ENCODE results near the gene CLMN.

Gene CLMN

DNA sequence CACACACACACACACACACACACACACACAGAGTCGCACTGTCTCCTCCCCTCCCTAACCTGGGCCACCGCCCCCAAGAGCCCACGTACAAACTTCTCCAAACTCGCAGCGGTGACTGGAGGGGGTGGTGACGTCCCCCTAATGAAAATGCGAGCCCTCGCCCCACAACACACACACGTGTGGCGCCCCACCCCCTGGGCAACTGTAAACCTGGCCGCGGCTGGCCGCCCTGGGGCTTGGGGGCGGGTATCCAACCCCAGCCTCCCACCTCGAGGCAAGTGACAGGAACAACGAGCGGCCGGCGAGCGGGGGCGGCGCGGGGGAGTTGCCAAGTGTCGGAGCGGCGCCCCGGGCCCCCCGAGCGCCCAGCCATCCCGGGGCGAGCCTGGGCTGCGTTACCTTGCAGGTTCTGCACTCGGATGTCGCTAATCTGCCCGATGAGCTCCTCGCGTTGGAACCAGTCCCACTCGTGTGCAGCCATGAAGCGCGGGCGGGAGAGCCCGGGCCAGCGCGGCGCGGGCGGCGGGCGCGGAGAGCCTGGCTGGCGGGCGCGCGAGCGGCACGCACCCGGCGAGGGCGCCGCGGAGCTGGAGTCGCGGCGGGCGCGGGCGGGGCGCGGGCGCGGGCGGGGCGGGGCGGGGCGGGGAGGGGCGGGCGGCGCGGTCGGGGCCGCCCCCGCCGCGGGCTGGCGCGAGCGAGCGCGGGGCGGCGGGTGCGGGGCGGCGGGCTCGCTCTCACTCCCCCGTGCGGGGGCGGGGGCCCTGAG is at the start of gene CLMN:
Gene CLMN (minus strand): TSS at position 597 of the 766 bp plus-strand sequence. CDS start 116 bp downstream, at position 481.
- no peak for DNase-seq (ENCODE audit: low read depth in 3 of 3, low spot score in 1 of 3)

- DNase-seq (ENCODE audit: low read depth in 3 of 3, low spot score in 1 of 3), result no peak
Observed at GRCh38 chr14:95365401-95365800, 45.7 kb upstream of the CLMN start.

- DNase-seq (ENCODE audit: low read depth in 3 of 3, low spot score in 1 of 3), result no peak
Observed at GRCh38 chr14:95364481-95365209, 44.9 kb upstream of the CLMN start.

DNA sequence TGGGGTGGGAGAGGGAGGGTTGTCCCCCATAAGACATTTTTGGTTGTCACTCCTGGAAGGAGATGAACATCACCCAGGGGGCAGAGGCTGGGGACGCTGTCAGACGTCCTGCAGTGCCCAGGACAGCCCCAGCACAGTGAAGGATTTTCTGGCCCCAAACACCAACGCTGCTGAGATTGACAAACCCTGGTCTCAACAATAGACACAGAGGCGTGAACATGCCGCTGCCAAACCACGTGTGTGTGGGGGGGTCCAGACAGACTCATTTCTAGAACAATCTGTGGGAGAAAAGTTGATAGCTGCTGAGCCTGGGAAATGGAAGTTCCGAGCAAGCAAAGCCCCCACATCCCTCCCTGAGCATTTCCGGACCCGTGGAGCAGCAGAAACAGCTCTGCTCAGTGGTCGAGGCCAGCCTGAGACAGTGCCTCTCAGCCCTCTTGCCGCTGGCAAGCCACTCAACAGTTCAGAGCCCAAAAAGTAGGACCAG is 43.8 kb upstream of the CLMN start:
- no peak for DNase-seq (ENCODE audit: low read depth in 3 of 3, low spot score in 1 of 3)

GRCh38 chr14:95362138-95362494 is 42.4 kb upstream of the CLMN start:
- DNase-seq (ENCODE audit: low read depth in 3 of 3, low spot score in 1 of 3), result no peak

DNA sequence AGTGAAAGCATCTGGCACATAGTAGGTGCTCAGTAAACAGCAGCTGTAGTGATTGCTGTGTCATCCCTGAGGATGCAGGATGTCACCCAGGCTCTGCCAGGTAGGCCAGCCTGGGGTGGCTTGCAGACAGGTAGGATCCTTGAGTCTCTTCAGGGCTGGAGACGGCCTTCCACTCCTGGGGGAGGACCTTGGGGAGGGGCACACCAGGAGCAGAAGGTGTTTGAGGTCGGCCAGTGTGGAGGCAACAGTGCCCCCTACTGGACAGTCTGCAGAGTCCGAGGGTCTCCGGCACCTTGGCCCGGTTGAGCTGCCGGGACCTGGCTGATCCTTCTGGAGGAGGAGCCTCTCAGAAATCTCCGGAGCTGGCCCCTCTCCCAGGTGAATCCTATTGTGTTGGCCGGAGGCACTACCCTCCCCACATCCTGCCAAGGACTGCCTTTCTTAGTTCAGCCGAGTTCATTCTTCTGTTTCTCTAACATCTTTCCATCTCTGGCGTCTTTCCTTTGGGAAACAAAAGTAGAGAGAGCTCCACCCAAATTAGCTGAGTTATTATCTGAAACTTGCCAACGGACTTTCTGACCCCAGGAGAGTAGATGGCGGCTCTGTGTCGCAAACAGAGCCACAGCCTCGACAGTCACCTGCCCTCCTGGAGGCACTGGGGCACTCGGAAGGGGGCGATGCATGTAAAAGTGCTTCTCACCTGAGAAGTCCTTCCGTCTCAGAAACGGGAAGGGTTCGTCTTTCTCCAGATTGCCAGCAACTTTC is 41.8 kb upstream of the CLMN start:
- DNase-seq (ENCODE audit: low read depth in 3 of 3, low spot score in 1 of 3), result peak in 1 of 3 donors; percentile 16

DNA sequence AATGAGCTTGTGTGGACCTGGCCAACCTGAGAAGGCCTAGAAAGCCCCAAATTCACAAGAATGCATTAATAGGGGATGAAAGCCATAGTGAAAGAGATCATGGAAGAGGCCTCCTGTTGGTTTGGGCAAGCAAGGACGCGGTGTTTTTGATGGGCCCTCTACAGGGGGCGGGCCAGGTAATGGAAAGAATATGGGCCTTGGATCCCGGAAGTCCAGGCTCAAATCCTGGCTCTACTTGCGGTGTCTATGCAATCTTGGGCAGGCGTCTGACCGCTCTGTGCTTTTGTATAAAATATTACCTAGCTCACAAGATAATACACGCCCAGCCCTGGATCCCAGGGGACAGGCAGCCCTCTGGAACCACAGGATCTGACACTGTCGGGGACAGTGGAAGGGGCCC is 41.1 kb upstream of the CLMN start:
- no peak for DNase-seq (ENCODE audit: low read depth in 3 of 3, low spot score in 1 of 3)

DNA sequence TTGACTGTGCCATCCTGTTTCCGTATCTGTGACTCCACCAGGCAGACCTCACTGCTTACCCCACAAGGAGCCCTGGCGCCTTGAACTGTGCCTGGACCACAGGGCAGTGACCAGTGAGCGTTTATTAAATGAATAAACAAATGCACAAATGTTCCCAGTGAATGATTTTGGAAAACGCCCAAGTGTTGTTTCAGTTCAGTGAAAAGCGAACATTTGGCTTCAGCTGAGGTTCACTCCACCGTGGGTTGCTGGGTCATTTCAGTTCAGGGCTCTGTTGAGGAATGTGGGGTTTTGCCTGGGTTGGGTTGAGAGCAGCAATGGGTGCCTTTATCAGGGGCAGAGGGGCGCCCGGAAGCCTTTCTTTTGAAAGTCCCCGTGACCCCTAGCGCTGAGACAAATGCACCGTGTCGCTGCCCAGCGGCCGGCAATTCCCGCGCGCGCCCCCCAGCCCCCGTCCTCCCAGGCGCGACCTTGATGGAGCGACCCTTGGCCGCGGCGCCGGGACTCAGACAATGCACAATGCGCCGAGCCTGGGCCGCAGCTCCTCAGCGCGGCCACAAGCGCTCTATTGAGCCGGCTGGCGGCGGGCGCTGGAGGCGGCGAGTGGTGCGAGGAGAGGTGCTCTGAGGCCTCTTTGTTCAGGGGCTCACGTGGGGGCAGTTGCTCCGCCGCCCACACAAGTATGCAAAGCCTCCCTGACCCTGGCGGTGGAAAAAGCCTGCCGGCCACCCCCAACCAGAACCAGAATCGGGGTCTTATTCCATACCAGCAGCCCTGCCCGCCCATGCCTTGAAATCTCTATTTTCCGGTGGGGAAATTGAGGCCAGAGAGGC is 40.5 kb upstream of the CLMN start:
- DNase-seq (ENCODE audit: low read depth in 3 of 3, low spot score in 1 of 3), result no peak

- DNase-seq (ENCODE audit: low read depth in 3 of 3, low spot score in 1 of 3), result no peak
Observed at GRCh38 chr14:95356245-95356869, 36.6 kb upstream of the CLMN start.

DNA sequence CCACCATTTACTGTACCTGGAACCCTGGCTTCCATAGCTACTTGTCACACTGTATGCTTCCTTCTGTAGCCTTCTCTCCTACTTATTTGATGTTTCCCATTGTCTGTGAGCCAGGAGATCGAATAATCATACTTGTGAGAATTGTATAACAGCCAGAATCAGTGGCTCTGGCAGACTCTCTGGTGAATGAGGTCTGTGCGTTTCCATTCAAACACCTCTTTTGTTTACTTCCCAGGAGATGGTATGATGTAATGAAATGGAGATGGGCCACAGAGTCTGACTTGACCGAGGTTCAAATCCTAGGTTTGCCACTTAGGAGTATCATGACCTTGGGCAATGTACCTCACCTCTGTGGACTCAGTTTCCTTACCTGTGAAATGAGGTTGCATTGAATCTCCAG is 35.7 kb upstream of the CLMN start:
- no peak for DNase-seq (ENCODE audit: low read depth in 3 of 3, low spot score in 1 of 3)

GRCh38 chr14:95354834-95355233 is 35.1 kb upstream of the CLMN start:
- DNase-seq (ENCODE audit: low read depth in 3 of 3, low spot score in 1 of 3), result no peak

GRCh38 chr14:95353664-95354063 is 34.0 kb upstream of the CLMN start:
- DNase-seq (ENCODE audit: low read depth in 3 of 3, low spot score in 1 of 3), result no peak

GRCh38 chr14:95353007-95353406 is 33.3 kb upstream of the CLMN start:
- DNase-seq (ENCODE audit: low read depth in 3 of 3, low spot score in 1 of 3), result no peak

DNA sequence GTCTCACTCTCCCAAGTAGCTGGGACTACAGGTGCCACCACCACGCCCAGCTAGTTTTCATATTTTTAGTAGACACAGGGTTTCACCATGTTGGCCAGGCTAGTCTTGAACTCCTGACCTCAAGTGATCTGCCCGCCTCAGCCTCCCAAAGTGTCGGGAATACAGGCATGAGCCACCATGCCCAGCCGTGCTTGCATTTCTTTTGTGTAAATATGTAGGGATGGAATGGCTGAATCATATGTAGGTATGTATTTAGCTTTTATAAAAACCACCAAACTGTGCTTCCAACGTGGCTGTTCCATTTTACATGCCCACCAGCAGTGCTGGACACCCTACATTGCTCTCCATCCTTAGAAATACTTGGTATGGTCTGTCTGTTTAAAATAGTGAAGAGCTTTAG is 32.8 kb upstream of the CLMN start:
- no peak for DNase-seq (ENCODE audit: low read depth in 3 of 3, low spot score in 1 of 3)

DNA sequence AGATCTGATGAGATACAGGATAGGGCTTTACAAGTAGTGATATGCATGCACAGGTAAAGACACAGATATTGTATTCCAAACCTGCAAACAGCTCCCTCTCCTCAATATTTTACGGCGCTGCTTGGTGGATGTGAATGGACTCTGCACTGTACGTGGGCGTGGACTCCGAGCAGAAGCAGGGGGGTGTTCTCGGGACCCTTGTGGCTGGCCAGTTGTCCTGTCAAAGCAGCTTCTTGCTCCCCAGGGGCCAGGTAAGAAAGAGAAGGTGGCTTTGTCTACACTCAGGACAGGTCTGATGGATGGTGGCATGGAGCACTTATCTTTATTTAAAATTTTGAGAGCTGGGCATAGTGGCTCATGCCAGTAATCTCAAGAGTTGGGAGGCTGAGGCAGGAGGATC is 29.5 kb upstream of the CLMN start:
- DNase-seq (ENCODE audit: low read depth in 3 of 3, low spot score in 1 of 3), result no peak

GRCh38 chr14:95348395-95349080 is 28.8 kb upstream of the CLMN start:
- DNase-seq (ENCODE audit: low read depth in 3 of 3, low spot score in 1 of 3), result no peak

GRCh38 chr14:95346820-95347219 is 27.1 kb upstream of the CLMN start:
- DNase-seq (ENCODE audit: low read depth in 3 of 3, low spot score in 1 of 3), result no peak

DNA sequence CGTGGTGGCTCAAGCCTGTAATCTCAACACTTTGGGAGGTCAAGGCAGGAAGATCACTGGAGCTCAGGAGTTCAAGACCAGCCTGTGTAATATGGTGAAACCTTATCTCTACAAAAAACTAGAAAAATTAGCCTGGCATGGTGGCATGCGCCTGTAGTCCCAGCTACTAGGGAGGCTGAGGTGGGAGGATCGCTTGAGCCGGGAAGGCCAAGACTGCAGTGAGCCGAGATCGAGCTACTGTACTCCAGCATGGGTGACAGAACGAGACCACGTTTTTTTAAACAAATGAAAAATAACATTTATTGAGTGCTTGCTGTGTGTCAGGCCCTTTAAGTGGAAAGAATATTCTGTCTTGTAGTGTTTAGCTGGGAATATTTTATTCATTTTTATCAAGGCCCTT is 26.6 kb upstream of the CLMN start:
- DNase-seq (ENCODE audit: low read depth in 3 of 3, low spot score in 1 of 3), result no peak

DNA sequence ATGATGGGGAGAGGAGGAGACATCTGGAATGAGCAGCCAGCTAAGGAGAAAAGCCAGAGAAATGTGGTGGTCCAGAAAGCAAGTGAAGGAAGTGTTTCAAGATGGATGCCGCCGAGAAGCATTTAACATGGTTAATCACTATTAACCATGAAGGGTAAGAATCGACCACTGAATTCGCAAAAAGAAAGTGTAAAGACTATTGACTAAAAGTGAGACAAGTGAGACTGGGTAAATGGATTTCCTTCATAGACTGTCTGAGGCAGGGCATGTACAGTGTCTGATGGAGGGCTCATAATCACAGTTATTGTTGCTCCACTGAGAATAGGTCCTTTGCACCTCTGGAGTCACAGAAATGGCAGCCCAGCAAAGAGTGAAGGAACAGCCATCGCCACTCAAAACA is 25.3 kb upstream of the CLMN start:
- no peak for DNase-seq (ENCODE audit: low read depth in 3 of 3, low spot score in 1 of 3)

DNA sequence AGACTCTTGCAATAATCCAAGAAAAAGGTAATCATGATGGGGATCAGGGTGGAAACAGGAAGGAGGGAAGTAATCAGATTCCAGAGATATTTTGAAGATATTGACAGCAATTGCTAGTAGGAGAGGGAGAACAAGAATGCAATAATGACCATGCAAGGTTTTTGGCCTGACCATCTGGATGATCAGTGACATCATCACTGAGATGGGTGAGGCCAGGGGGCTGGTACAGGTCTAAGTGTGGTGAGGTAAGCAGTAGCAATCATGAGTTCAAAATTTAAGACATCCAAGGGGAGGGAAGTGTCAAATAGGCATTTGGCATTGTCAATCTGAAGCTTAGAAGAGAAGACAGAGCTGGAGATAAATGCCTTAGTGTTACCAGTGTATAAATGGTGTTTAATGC is 24.8 kb upstream of the CLMN start:
- DNase-seq (ENCODE audit: low read depth in 3 of 3, low spot score in 1 of 3), result no peak

Measured in stimulated activated CD4-positive, alpha-beta T cell treated with anti-CD3 and anti-CD28 coated beads, TNF-alpha, amount 100 ng/mL, for 1 hour (primary cell).